K562 (cell line): Measurements from ENCODE around the gene MLIP. TPM values are rescaled to one million over a fixed set of nuclear protein-coding genes. Genes with fewer than 3 reads are reported as not detected.

ENCODE experiments used
- ATAC-seq: fragments of 200-7000 bp; cut with Tn5 transposase; 3 replicates; pipeline ENCODE4 v1.9.1; 2020; ENCODE audit warnings: moderate library complexity
- BruUV-seq: library from RNA; stranded (reverse); fragments of 400-500 nt; replicated peaks from 2 replicates; lab custom pipeline; 2021; lab: Mats Ljungman, UMichigan
- CTCF ChIA-PET: fragments of 300-600 bp; formaldehyde crosslinking; extraction: SDS; loops from one replicate; lab custom pipeline; 2021; ENCODE audit warnings: low intra/inter-chr PET ratio; lab: Yijun Ruan, JAX
- POLR2A ChIA-PET: fragments of 300-600, 350-650 bp; sonication (Branson Sonifier 250); formaldehyde crosslinking; extraction: SDS; loops from one replicate; lab custom pipeline; 2021; ENCODE audit warnings: antibody characterized with exemption, inconsistent platforms; lab: Yijun Ruan, JAX
- DNase-seq, 4 experiments: peaks; one replicate each; pipeline versions ENCODE4 v3.0.0 to v3.0.0-alpha.2; 2011 to 2018; ENCODE audit warnings: low spot score in 3 of 4, mixed read lengths in 3 of 4; ENCODE audit errors: extremely low read depth in 1 of 4
- FAIRE-seq: peaks from 2 replicates; lab custom pipeline; 2011; peaks lifted over from hg19 to GRCh38; lab: Jason Lieb, UNC
- H2AFZ ChIP-seq: 2 replicates; pipeline ENCODE4 v1.6.0; 2011; ENCODE audit warnings: low read depth, low read length, control low read depth, inconsistent platforms
- H3K27ac ChIP-seq: fragments of 200-600 bp; 3 replicates; pipeline ENCODE4 v1.8.0; 2011; ENCODE audit warnings: low read depth, mild to moderate bottlenecking, control low read depth, inconsistent platforms, low read length, moderate library complexity, mixed read lengths; ENCODE audit errors: extremely low read depth
- H3K27me3 ChIP-seq, 2 experiments: fragments of 300-600 bp in 1 of 2; 2 replicates in 1 of 2; 3 replicates in 1 of 2; pipeline versions ENCODE4 v1.6.0 to v1.8.0; 2011; ENCODE audit warnings: inconsistent platforms in 2 of 2, low read length in 2 of 2, mild to moderate bottlenecking in 1 of 2, mixed read lengths in 1 of 2, moderate library complexity in 1 of 2; ENCODE audit not compliant: control insufficient read depth in 2 of 2, insufficient read depth in 2 of 2
- H3K36me3 ChIP-seq: fragments of 300-600 bp; 3 replicates; pipeline ENCODE4 v1.8.0; 2011; ENCODE audit warnings: mild to moderate bottlenecking, low read length, inconsistent platforms; ENCODE audit not compliant: control insufficient read depth, insufficient read depth
- H3K4me1 ChIP-seq, 2 experiments: fragments of 200-600 bp in 1 of 2; replicated peaks in 1 of 2; 2 replicates in 1 of 2; 3 replicates in 1 of 2; pipeline versions ENCODE4 v1.5.1 to v1.8.0; 2011; ENCODE audit warnings: inconsistent platforms in 2 of 2, low read length in 2 of 2, mild to moderate bottlenecking in 1 of 2, mixed read lengths in 1 of 2, moderate library complexity in 1 of 2; ENCODE audit not compliant: control insufficient read depth in 2 of 2, insufficient read depth in 2 of 2
- H3K4me2 ChIP-seq: 2 replicates; pipeline ENCODE4 v1.6.1; 2011; ENCODE audit warnings: low read length, control low read depth, inconsistent platforms, mixed read lengths; ENCODE audit not compliant: insufficient read depth
- H3K4me3 ChIP-seq: fragments of 200-600 bp; sonication (generic), shearing (Covaris generic); 2 replicates; pipeline ENCODE4 v1.5.1; 2016; ENCODE audit warnings: control low read depth, inconsistent platforms
- H3K79me2 ChIP-seq: fragments of 200-600 bp; 3 replicates; pipeline ENCODE4 v1.8.0; 2011; ENCODE audit warnings: low read length, inconsistent platforms; ENCODE audit not compliant: control insufficient read depth, insufficient read depth
- H3K9ac ChIP-seq, 2 experiments: 2 replicates each; pipeline versions ENCODE4 v1.6.0 to v1.6.1; 2011; ENCODE audit warnings: low read depth in 2 of 2, low read length in 2 of 2, control low read depth in 1 of 2, inconsistent platforms in 1 of 2, mild to moderate bottlenecking in 1 of 2, mixed read lengths in 1 of 2; ENCODE audit not compliant: insufficient read depth in 1 of 2
- H3K9me1 ChIP-seq: one replicate; pipeline ENCODE4 v1.6.0; 2011; ENCODE audit warnings: inconsistent platforms, mild to moderate bottlenecking, low read length, moderate library complexity; ENCODE audit not compliant: control insufficient read depth, insufficient read depth
- H3K9me3 ChIP-seq: replicated peaks from 2 replicates; pipeline ENCODE4 v1.5.1; 2011; ENCODE audit warnings: low read depth, low read length, inconsistent platforms; ENCODE audit not compliant: control insufficient read depth, insufficient read depth
- H4K20me1 ChIP-seq: replicated peaks from 2 replicates; pipeline ENCODE4 v1.6.1; 2011; ENCODE audit warnings: low read length, inconsistent platforms, mixed read lengths; ENCODE audit not compliant: control insufficient read depth, insufficient read depth
- CBX2 ChIP-seq: fragments of 200-600 bp; sonication (generic); IDR thresholded peaks from one replicate; pipeline ENCODE4 v1.6.1; 2012; ENCODE audit warnings: mild to moderate bottlenecking, low read length, inconsistent platforms; ENCODE audit not compliant: insufficient read depth, poor library complexity, severe bottlenecking
- CTBP1 ChIP-seq: fragments of 450-650 bp; IDR thresholded peaks from 2 replicates; pipeline ENCODE4 v1.6.1; 2016; ENCODE audit warnings: borderline replicate concordance
- NBN ChIP-seq: fragments of 450-650 bp; IDR thresholded peaks from 2 replicates; pipeline ENCODE4 v1.6.1; 2016; ENCODE audit warnings: low read depth, mild to moderate bottlenecking
- RHOXF2B ChIP-seq: fragments of 250-450 bp; sonication (Bioruptor Pico); conservative IDR thresholded peaks from 2 replicates; pipeline ENCODE4 v1.5.1; 2021
- THRAP3 ChIP-seq: fragments of 450-650 bp; IDR thresholded peaks from 2 replicates; pipeline ENCODE4 v1.6.1; 2016; ENCODE audit warnings: mild to moderate bottlenecking, inconsistent platforms, borderline replicate concordance
- ZNF12 ChIP-seq: sonication (generic); formaldehyde crosslinking; IDR thresholded peaks from 2 replicates; pipeline ENCODE4 v1.4.0; 2020; ENCODE audit warnings: mild to moderate bottlenecking, missing genetic modification reagents
- in situ Hi-C: fragments of 300-500 bp; cut with MboI; formaldehyde crosslinking; loops from 4 replicates; pipeline ENCODE4 v1.15.0; 2018; ENCODE audit warnings: inconsistent platforms, mixed read lengths
- intact Hi-C: fragments of 100-400 bp; cut with micrococcal nuclease; formaldehyde crosslinking; loops from 2 replicates; pipeline ENCODE4 v1.14.2; 2022
- polyA plus RNA-seq, 8 experiments: library from polyadenylated mRNA; depleted of rRNA in 4 of 8; stranded (reverse) in 5 of 8; unstranded in 3 of 8; fragments of >200 nt; fragmentation: Nextera tagmentation in 2 of 8; fragmentation: Illumina TruSeq in 1 of 8; extraction: Ambion mirVana in 2 of 8; extraction: Trizol in 1 of 8; gene quantifications; 2 replicates each; pipeline versions ENCODE4 v1.2.1 to v1.2.3, GENCODE V29; 2011 to 2014; ENCODE audit warnings: inconsistent platforms in 1 of 8, missing spikeins in 1 of 8
- total RNA-seq, 7 experiments: library from RNA; depleted of rRNA in 6 of 7; stranded (reverse); fragments of >200 nt in 6 of 7; fragmentation: Illumina TruSeq in 2 of 7; extraction: Trizol in 2 of 7; gene quantifications; 2 replicates each; pipeline versions ENCODE4 v1.2.1 to v1.2.3, GENCODE V29; 2011 to 2021; ENCODE audit warnings: low replicate concordance in 1 of 7
- TF ChIP-seq, protein P1 (sequence below): fragments of 450-650 bp; formaldehyde crosslinking; IDR thresholded peaks from 2 replicates; pipeline ENCODE4 v1.4.0; 2020; ENCODE audit warnings: mild to moderate bottlenecking, mixed read lengths
- TF ChIP-seq, protein P2 (sequence below): fragments of 250-450 bp; sonication (Bioruptor Pico); IDR thresholded peaks from 2 replicates; pipeline ENCODE4 v1.5.1; 2021; ENCODE audit warnings: mild to moderate bottlenecking
- TF ChIP-seq, protein P3 (sequence below): fragments of 250-450 bp; sonication (Bioruptor Pico); IDR thresholded peaks from 2 replicates; pipeline ENCODE4 v1.8.0; 2021; ENCODE audit warnings: mild to moderate bottlenecking, moderate library complexity

The MLIP gene
- total and polyA plus RNA-seq, 9 of the 15 experiments (the other 6 are each of a cell fraction or from before 2014, with no cell fraction given) = not detected

DNA sequence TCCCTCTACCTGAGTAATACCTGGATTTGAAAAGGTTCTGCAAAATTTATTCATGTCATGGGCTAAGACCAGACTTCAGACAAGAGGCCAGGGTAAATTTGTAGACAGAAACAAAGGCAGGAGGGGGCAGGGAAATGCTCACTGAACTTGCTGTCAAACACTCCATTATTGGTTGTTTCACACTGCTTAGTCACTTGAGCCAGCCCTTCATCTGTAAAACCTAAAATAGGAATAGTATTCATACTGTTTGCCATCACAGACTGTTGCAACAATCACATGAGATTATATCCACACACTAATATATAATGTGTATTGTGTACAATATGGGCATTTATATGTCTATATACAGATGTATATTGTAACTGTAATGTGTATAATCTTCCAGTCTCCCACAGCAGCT, 190.5 kb downstream of the MLIP start:
- BruUV-seq = no TSS peak
- in situ Hi-C loops = no loop called here
- no peaks in the 10 kb centered on the region for H4K20me1 ChIP-seq
- ATAC-seq (no peak), DNase-seq (no peak), FAIRE-seq (no peak)
- no peak overlapping the region for H2AFZ ChIP-seq
- H3K4me3 ChIP-seq = no peak overlapping the region
- peaks cover 1% of the 10 kb centered on the region; the same call in 1 of the 2 replicates for H3K9me3 ChIP-seq
- intact Hi-C loops = no loop called here
- no peaks in the 10 kb centered on the region for H3K79me2 ChIP-seq
- TF ChIP-seq CTBP1 = no peak
- no peak for TF ChIP-seq THRAP3
- TF ChIP-seq, protein P1, sequence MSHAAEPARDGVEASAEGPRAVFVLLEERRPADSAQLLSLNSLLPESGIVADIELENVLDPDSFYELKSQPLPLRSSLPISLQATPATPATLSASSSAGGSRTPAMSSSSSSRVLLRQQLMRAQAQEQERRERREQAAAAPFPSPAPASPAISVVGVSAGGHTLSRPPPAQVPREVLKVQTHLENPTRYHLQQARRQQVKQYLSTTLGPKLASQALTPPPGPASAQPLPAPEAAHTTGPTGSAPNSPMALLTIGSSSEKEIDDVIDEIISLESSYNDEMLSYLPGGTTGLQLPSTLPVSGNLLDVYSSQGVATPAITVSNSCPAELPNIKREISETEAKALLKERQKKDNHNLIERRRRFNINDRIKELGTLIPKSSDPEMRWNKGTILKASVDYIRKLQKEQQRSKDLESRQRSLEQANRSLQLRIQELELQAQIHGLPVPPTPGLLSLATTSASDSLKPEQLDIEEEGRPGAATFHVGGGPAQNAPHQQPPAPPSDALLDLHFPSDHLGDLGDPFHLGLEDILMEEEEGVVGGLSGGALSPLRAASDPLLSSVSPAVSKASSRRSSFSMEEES = no peak
- TF ChIP-seq RHOXF2B = no peak
- TF ChIP-seq CBX2 = no peak
- TF ChIP-seq, protein P2, sequence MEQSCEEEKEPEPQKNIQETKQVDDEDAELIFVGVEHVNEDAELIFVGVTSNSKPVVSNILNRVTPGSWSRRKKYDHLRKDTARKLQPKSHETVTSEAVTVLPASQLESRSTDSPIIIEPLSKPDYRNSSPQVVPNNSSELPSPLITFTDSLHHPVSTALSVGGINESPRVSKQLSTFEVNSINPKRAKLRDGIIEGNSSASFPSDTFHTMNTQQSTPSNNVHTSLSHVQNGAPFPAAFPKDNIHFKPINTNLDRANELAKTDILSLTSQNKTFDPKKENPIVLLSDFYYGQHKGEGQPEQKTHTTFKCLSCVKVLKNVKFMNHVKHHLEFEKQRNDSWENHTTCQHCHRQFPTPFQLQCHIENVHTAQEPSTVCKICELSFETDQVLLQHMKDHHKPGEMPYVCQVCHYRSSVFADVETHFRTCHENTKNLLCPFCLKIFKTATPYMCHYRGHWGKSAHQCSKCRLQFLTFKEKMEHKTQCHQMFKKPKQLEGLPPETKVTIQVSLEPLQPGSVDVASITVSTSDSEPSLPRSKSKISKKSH = no peak
- TF ChIP-seq ZNF12 (CRISPR knock-in tag) = no peak
- TF ChIP-seq NBN = no peak
- TF ChIP-seq, protein P3, sequence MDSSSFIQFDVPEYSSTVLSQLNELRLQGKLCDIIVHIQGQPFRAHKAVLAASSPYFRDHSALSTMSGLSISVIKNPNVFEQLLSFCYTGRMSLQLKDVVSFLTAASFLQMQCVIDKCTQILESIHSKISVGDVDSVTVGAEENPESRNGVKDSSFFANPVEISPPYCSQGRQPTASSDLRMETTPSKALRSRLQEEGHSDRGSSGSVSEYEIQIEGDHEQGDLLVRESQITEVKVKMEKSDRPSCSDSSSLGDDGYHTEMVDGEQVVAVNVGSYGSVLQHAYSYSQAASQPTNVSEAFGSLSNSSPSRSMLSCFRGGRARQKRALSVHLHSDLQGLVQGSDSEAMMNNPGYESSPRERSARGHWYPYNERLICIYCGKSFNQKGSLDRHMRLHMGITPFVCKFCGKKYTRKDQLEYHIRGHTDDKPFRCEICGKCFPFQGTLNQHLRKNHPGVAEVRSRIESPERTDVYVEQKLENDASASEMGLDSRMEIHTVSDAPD = no peak
- H3K9me1 ChIP-seq = no peaks in the 10 kb centered on the region
- H3K36me3 ChIP-seq = no peaks in the 10 kb centered on the region
- no peak overlapping the region for H3K27ac ChIP-seq
- no peak overlapping the region for H3K9ac ChIP-seq
- ChIA-PET POLR2A (no interaction called here), CTCF (no interaction called here)
- H3K27me3 ChIP-seq = no peaks in the 10 kb centered on the region
- H3K4me1 ChIP-seq = no peaks in the 10 kb centered on the region
- H3K4me2 ChIP-seq = no peak overlapping the region
